H1 (cell line): Measurements from ENCODE around the gene PSMC3IP. TPM values are rescaled to one million over a fixed set of nuclear protein-coding genes. Genes with fewer than 3 reads are reported as not detected.

Experiments
- CTCF ChIA-PET: fragments of 300-600 bp; sonication (Branson Sonifier 250); formaldehyde crosslinking; loops from one replicate; lab custom pipeline; 2021; ENCODE audit not compliant: partially characterized antibody; lab: Charles Lee
- POLR2A ChIA-PET: fragments of 300-600 bp; sonication (Branson Sonifier 250); formaldehyde crosslinking; loops from one replicate; lab custom pipeline; 2021; ENCODE audit warnings: inconsistent platforms; ENCODE audit not compliant: partially characterized antibody; lab: Charles Lee
- DNase-seq, 2 experiments: peaks; one replicate each; pipeline versions ENCODE4 v3.0.0 to v3.0.0-alpha.2; 2010 to 2022; ENCODE audit warnings: low spot score in 2 of 2, low read depth in 1 of 2, mixed read lengths in 1 of 2
- FAIRE-seq: peaks from 2 replicates; lab custom pipeline; 2011; peaks lifted over from hg19 to GRCh38; lab: Jason Lieb, UNC
- H2AFZ ChIP-seq: 2 replicates; pipeline ENCODE4 v1.8.1; 2012; ENCODE audit warnings: low read length, inconsistent platforms
- H2AK5ac ChIP-seq: 2 replicates; pipeline ENCODE4 v1.6.1; 2013; ENCODE audit warnings: low read depth, low read length
- H2BK120ac ChIP-seq: replicated peaks from 2 replicates; pipeline ENCODE3; 2013; ENCODE audit warnings: low read depth, low read length, inconsistent platforms
- H2BK12ac ChIP-seq: 2 replicates; pipeline ENCODE4 v1.6.1; 2013; ENCODE audit warnings: low read depth, low read length
- H2BK15ac ChIP-seq: 2 replicates; pipeline ENCODE4 v1.6.1; 2013; ENCODE audit warnings: low read length
- H2BK20ac ChIP-seq: 2 replicates; pipeline ENCODE4 v1.6.1; 2013; ENCODE audit warnings: low read length
- H2BK5ac ChIP-seq: 2 replicates; pipeline ENCODE4 v1.6.1; 2013; ENCODE audit warnings: low read depth, low read length
- H3K14ac ChIP-seq: 2 replicates; pipeline ENCODE4 v1.6.1; 2013; ENCODE audit warnings: inconsistent platforms; ENCODE audit not compliant: insufficient read length
- H3K18ac ChIP-seq: 2 replicates; pipeline ENCODE4 v1.6.1; 2013; ENCODE audit warnings: low read length; ENCODE audit errors: extremely low read depth
- H3K23ac ChIP-seq: 2 replicates; pipeline ENCODE4 v1.6.1; 2013; ENCODE audit warnings: inconsistent platforms; ENCODE audit not compliant: insufficient read length
- H3K23me2 ChIP-seq: 2 replicates; pipeline ENCODE4 v1.6.1; 2013; ENCODE audit warnings: low read depth, low read length
- H3K27ac ChIP-seq: 2 replicates; pipeline ENCODE4 v1.6.1; 2011; ENCODE audit warnings: low read depth, low read length, inconsistent platforms
- H3K27me3 ChIP-seq, 4 experiments: replicated peaks in 1 of 4; 1 replicate in 1 of 4; 2 replicates in 3 of 4; pipeline versions ENCODE4 v1.6.1 to v1.8.1; 2011 to 2013; ENCODE audit warnings: low read length in 3 of 4, mild to moderate bottlenecking in 3 of 4, inconsistent platforms in 2 of 4, mixed read lengths in 2 of 4, moderate library complexity in 1 of 4; ENCODE audit not compliant: control insufficient read depth in 3 of 4, insufficient read depth in 3 of 4; ENCODE audit errors: extremely low read depth in 1 of 4
- H3K36me3 ChIP-seq, 4 experiments: 2 replicates each; pipeline versions ENCODE4 v1.6.1 to v1.8.1; 2011 to 2013; ENCODE audit warnings: mild to moderate bottlenecking in 4 of 4, low read length in 3 of 4, moderate library complexity in 2 of 4, control low read depth in 1 of 4, inconsistent platforms in 1 of 4; ENCODE audit not compliant: insufficient read depth in 4 of 4, control insufficient read depth in 2 of 4
- H3K4ac ChIP-seq: replicated peaks from 2 replicates; pipeline ENCODE3; 2013; ENCODE audit warnings: low read length, low read depth, mixed read lengths, inconsistent platforms; ENCODE audit not compliant: insufficient read length
- H3K4me1 ChIP-seq, 4 experiments: replicated peaks in 1 of 4; 1 replicate in 1 of 4; 2 replicates in 3 of 4; pipeline versions ENCODE4 v1.6.1 to v1.8.1; 2011 to 2013; ENCODE audit warnings: low read length in 3 of 4, inconsistent platforms in 2 of 4, mixed read lengths in 1 of 4; ENCODE audit not compliant: insufficient read depth in 4 of 4, control insufficient read depth in 3 of 4
- H3K4me2 ChIP-seq, 2 experiments: 2 replicates each; pipeline versions ENCODE4 v1.6.1 to v1.8.1; 2011 to 2013; ENCODE audit warnings: low read depth in 2 of 2, low read length in 2 of 2, control low read depth in 1 of 2, inconsistent platforms in 1 of 2, mild to moderate bottlenecking in 1 of 2; ENCODE audit not compliant: insufficient read depth in 1 of 2
- H3K4me3 ChIP-seq, 4 experiments: fragments of 200-600, 300-600 bp in 1 of 4; sonication (generic), shearing (Covaris generic), sonication (Bioruptor Twin) in 1 of 4; 2 replicates each; pipeline versions ENCODE4 v1.5.1 to v1.8.1; 2011 to 2016; ENCODE audit warnings: low read length in 4 of 4, low read depth in 3 of 4, control low read depth in 2 of 4, inconsistent platforms in 2 of 4, mild to moderate bottlenecking in 2 of 4, mixed read lengths in 1 of 4, moderate library complexity in 1 of 4; ENCODE audit not compliant: insufficient read depth in 2 of 4; ENCODE audit errors: extremely low read depth in 1 of 4
- H3K56ac ChIP-seq: replicated peaks from 2 replicates; pipeline ENCODE3; 2013; ENCODE audit warnings: low read depth, mild to moderate bottlenecking, mixed read lengths, low read length, inconsistent platforms; ENCODE audit not compliant: insufficient read length
- H3K79me1 ChIP-seq: 2 replicates; pipeline ENCODE4 v1.6.1; 2013; ENCODE audit warnings: low read depth, low read length, control low read depth
- H3K79me2 ChIP-seq, 2 experiments: 2 replicates each; pipeline versions ENCODE4 v1.6.1 to v1.8.1; 2012 to 2013; ENCODE audit warnings: low read length in 2 of 2, mild to moderate bottlenecking in 2 of 2, inconsistent platforms in 1 of 2; ENCODE audit not compliant: insufficient read depth in 2 of 2, control insufficient read depth in 1 of 2
- H3K9ac ChIP-seq, 4 experiments: replicated peaks in 1 of 4; 1 replicate in 1 of 4; 2 replicates in 3 of 4; pipeline versions ENCODE4 v1.6.1 to v1.8.1; 2011 to 2013; ENCODE audit warnings: low read depth in 3 of 4, low read length in 3 of 4, control low read depth in 2 of 4, mild to moderate bottlenecking in 2 of 4, moderate library complexity in 2 of 4, inconsistent platforms in 1 of 4; ENCODE audit errors: extremely low read depth in 1 of 4
- H3K9me3 ChIP-seq, 2 experiments: 2 replicates each; pipeline versions ENCODE4 v1.6.1 to v1.8.1; 2012 to 2013; ENCODE audit warnings: mild to moderate bottlenecking in 2 of 2, moderate library complexity in 2 of 2, control low read depth in 1 of 2, inconsistent platforms in 1 of 2, low read depth in 1 of 2, low read length in 1 of 2, mixed read lengths in 1 of 2; ENCODE audit not compliant: insufficient read depth in 2 of 2
- H4K20me1 ChIP-seq, 2 experiments: replicated peaks in 1 of 2; 2 replicates each; pipeline versions ENCODE3 to v1.8.1; 2011 to 2013; ENCODE audit warnings: inconsistent platforms in 2 of 2, low read length in 2 of 2, mild to moderate bottlenecking in 1 of 2; ENCODE audit not compliant: insufficient read depth in 2 of 2, control insufficient read depth in 1 of 2
- H4K5ac ChIP-seq: 2 replicates; pipeline ENCODE4 v1.6.1; 2013; ENCODE audit warnings: low read length, low read depth, mixed read lengths, inconsistent platforms; ENCODE audit not compliant: insufficient read length
- H4K8ac ChIP-seq: 2 replicates; pipeline ENCODE4 v1.8.0; 2013; ENCODE audit warnings: mild to moderate bottlenecking, moderate library complexity, low read length, inconsistent platforms; ENCODE audit not compliant: insufficient read depth; ENCODE audit errors: extremely low read depth
- H4K91ac ChIP-seq: replicated peaks from 2 replicates; pipeline ENCODE3; 2013; ENCODE audit warnings: low read length, mixed read lengths, inconsistent platforms; ENCODE audit not compliant: insufficient read length
- CEBPB ChIP-seq: IDR thresholded peaks from 2 replicates; pipeline ENCODE4 v1.6.1; 2012; ENCODE audit warnings: low read depth, low read length
- EGR1 ChIP-seq: IDR thresholded peaks from 2 replicates; pipeline ENCODE4 v1.6.1; 2011; ENCODE audit warnings: low read depth, low read length, borderline replicate concordance
- EZH2 ChIP-seq: fragments of 200-600 bp; sonication (generic); IDR thresholded peaks from 2 replicates; pipeline ENCODE4 v1.7.1; 2012; ENCODE audit warnings: low read depth, mild to moderate bottlenecking, moderate library complexity, low read length, inconsistent platforms; ENCODE audit not compliant: severe bottlenecking
- TEAD4 ChIP-seq: IDR thresholded peaks from 2 replicates; pipeline ENCODE4 v1.6.1; 2012; ENCODE audit warnings: low read depth, low read length, inconsistent platforms, mixed read lengths
- WGBS, 2 experiments: shearing (Covaris generic) in 1 of 2; methylation state at CpG; one replicate each; pipeline versions ENCODE4 v1.1.6 to v1.1.7; 2013 to 2015; ENCODE audit warnings: low lambda C conversion rate in 2 of 2, mixed read lengths in 2 of 2, inconsistent platforms in 1 of 2, low coverage in 1 of 2, missing lambda C conversion rate in 1 of 2; ENCODE audit not compliant: insufficient replicate concordance in 2 of 2, insufficient coverage in 1 of 2, insufficient read length in 1 of 2; ENCODE audit errors: extremely low coverage in 1 of 2, missing lambda C conversion rate in 1 of 2; 5-methylcytosine and 5-hydroxymethylcytosine counted together
- polyA plus RNA-seq, 7 experiments: library from polyadenylated mRNA; depleted of rRNA in 3 of 7; stranded (reverse) in 5 of 7; unstranded in 2 of 7; fragments of >200 nt in 5 of 7; fragments of 200-250 nt in 2 of 7; gene quantifications; 1 replicate in 5 of 7; 2 replicates in 1 of 7; 4 replicates in 1 of 7; pipeline versions ENCODE4 v1.2.1 to v1.2.3, GENCODE V29; 2011 to 2013; ENCODE audit warnings: missing spikeins in 2 of 7, mixed read lengths in 2 of 7
- total RNA-seq: library from RNA; stranded (reverse); fragmentation: NEBNext Ultra II Directional; extraction: Animal tissue kit (Norgen Biotek cat#: 25700); gene quantifications from 2 replicates; pipeline ENCODE4 v1.2.1, GENCODE V29; 2021

Gene PSMC3IP
- total and polyA plus RNA-seq, 2 of the 8 experiments (the other 6 are each of a cell fraction or from before 2014, with no cell fraction given) = 11.5 to 21.9 TPM

- Histone ChIP-seq H3K18ac (no peak overlapping the region), H2BK120ac (no peak overlapping the region), H2BK12ac (no peak overlapping the region), H2BK20ac (no peak overlapping the region), H3K23ac (no peak overlapping the region), H2BK15ac (no peak overlapping the region), H3K56ac (no peak overlapping the region), H2BK5ac (no peak overlapping the region), H3K79me2 (no peaks in the 10 kb centered on the region), H4K20me1 (peaks cover 1 to 2% of the 10 kb centered on the region in 2 experiments), H4K91ac (no peak overlapping the region), H3K36me3 (peaks cover 0 to 9% (median 5%) of the 10 kb centered on the region in 4 experiments; a peak in 4 of 8 replicates), H3K23me2 (peaks cover 9% of the 10 kb centered on the region), H3K14ac (no peak overlapping the region), H2AFZ (no peak overlapping the region), H4K5ac (no peak overlapping the region), H3K9me3 (no peaks in the 10 kb centered on the region), H4K8ac (no peak overlapping the region), H2AK5ac (no peak overlapping the region), H3K27ac (no peak overlapping the region), H3K4ac (no peak overlapping the region), H3K4me3 (no peak overlapping the region), H3K79me1 (no peaks in the 10 kb centered on the region; the same call in 1 of the 2 replicates), H3K4me2 (no peak overlapping the region; a peak in 1 of 4 replicates), H3K27me3 (no peaks in the 10 kb centered on the region; a peak in 1 of 7 replicates), H3K4me1 (peaks cover 0 to 15% (median 13%) of the 10 kb centered on the region in 4 experiments; a peak in 6 of 7 replicates), H3K9ac (no peak overlapping the region)
- WGBS, 2 experiments = 87% methylated on average over 3 of the region's 5 CpGs; no CpG with 5 or more reads in 1 of the 2 experiments
- no peak for TF ChIP-seq CEBPB
- TF ChIP-seq TEAD4 = no peak
- TF ChIP-seq EGR1 = no peak
- no peak for TF ChIP-seq EZH2
- DNase-seq = no peak
- ChIA-PET CTCF (interaction anchor here (5.1 kb wide), 1 partner anchor 10 kb away, joined by 28 read pairs; no protein-coding TSS in a partner anchor), POLR2A (interaction anchor here (0.6 to 4.3 kb wide), 6 partner anchors 9 to 156 kb away, joined by 3 to 43 read pairs (median 6); partner anchors contain the start of gene CAVIN1)
- FAIRE-seq = no peak
Measured at GRCh38 chr17:42537826-42538451, 39.6 kb downstream of the PSMC3IP start.
